Measurements from ENCODE around the gene FAM72D.
"Not testable (repeated sequence)": the region's sequence is repeated elsewhere in the genome, so short reads cannot be mapped to it uniquely, and the experiment has no call there.

DNA sequence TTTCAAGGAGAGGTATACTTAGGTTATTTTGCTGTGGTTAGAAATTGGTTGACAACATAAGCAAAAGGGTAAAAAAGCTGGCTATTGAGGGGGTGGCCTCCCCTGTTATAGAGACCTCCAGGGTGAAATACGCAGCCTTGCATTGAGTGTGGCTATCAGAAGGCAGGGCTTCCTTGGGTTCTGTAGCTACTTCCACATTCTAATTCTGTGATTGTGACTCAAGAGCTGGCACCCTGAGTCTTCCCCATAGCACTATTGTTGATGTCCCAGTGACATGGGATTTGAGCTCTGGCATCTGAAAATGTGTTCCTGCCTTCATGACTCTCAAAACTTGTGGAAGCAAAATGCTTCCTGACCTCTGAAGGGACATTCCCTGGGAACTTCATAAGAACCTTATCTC is 38.7 kb downstream of the FAM72D start:
- TF ChIP-seq, protein P1, sequence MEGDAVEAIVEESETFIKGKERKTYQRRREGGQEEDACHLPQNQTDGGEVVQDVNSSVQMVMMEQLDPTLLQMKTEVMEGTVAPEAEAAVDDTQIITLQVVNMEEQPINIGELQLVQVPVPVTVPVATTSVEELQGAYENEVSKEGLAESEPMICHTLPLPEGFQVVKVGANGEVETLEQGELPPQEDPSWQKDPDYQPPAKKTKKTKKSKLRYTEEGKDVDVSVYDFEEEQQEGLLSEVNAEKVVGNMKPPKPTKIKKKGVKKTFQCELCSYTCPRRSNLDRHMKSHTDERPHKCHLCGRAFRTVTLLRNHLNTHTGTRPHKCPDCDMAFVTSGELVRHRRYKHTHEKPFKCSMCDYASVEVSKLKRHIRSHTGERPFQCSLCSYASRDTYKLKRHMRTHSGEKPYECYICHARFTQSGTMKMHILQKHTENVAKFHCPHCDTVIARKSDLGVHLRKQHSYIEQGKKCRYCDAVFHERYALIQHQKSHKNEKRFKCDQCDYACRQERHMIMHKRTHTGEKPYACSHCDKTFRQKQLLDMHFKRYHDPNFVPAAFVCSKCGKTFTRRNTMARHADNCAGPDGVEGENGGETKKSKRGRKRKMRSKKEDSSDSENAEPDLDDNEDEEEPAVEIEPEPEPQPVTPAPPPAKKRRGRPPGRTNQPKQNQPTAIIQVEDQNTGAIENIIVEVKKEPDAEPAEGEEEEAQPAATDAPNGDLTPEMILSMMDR (IDR thresholded peaks at IDR 0.05), result not testable (repeated sequence)
- not testable (repeated sequence) for TF ChIP-seq POLR2A (IDR thresholded peaks at IDR 0.05)
